ENCODE data around the gene LILRB5.
"Not testable (repeated sequence)": the region's sequence is repeated elsewhere in the genome, so short reads cannot be mapped to it uniquely, and the experiment has no call there.

The LILRB5 gene

GRCh38 chr19:54242646-54243045 lies 14.4 kb downstream of the LILRB5 start, which contains the start of gene LILRA6:
TSS of gene LILRA6 (minus strand) at chr19:54242790.
- not testable (repeated sequence) for DNase-seq (ENCODE audit: low read depth)

DNA sequence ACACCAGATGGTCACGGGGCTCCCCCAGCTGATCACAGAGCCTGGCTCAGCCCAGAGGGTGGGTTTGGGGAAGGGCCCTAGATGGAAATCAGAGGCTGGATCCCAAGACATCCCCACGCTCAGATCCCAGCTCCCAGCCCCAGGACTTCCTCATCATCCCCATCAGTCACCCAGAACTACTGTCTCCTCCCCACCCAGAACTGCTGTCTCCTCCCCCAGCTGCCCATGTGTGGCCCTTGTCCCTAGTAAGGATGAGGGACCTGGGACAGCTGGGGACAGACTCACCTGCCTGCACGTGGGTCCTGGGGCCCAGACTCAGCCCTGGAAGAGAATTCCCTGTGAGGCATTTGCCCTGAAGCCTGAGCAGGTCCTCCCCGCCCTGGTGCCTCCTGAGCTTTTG lies 14.8 kb downstream of the LILRB5 start:
- DNase-seq (ENCODE audit: low read depth), result not testable (repeated sequence)

DNA sequence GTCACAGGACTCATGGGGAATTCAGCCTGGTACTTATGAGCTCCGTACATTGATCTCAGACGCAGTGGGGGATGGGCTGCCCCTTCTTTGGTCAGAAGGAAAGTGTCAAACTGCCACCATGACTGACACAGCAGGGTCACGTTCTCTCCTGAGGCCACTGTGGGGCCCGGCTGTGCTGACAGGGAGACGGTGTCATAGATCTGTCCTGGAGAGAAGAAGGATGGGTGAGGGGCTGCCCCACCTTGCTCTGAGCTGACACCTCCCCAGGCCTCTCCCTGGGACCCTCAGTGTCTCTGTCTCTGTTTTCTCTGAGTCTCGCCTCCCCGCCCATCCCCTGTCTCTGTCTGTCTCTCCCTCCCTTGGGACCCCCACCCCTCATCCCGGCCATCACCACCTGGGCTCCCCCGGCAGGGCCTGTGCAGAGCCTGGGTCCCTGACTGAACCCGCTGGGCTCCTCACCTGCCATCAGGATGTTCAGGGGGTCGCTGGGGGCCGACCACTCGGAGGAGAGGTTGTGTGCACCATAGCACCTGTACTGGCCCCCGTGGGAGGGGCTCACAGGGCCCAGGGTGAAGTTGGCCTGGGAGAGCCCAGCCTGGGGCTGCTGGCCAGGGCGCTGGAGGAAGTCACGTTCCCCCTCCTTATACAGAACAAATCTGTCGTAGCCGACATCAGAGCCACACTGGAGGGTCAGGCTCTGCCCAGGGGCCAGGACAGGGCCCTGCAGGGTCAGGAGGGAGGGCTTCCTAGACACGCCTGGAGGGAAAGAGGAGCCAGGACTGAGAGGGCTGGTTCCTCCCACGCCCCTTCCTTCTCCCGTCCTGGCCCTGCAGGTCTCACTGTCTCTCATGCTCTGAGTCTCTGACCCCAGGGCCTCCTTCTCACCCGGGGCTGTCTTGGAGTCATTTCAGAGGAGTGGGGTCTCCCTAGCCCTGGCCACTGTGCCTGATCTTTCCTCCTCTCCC lies 16.4 kb downstream of the LILRB5 start:
- not testable (repeated sequence) for DNase-seq (ENCODE audit: low read depth)

GRCh38 chr19:54239491-54240371 lies 17.3 kb downstream of the LILRB5 start:
- not testable (repeated sequence) for DNase-seq (ENCODE audit: low read depth)

DNA sequence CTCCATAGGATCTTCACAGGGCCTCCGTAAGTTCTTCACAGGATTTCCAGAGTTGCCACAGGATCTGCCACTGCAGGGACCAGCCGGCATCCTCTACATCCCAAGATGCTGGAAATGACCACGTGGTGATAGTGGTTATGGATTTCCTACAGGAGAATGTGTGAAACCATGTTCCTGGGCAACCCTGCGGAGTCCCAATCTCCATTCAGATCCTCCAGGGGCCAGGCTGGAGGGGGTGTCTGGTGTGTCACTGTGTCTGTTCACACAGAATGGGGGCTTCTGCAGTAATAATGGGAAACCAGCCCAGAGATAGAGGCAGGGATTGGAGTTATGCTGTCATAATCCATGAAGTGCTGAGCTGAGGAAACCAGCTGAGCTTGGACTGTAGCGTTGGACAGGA lies 23.1 kb downstream of the LILRB5 start:
- DNase-seq (ENCODE audit: low read depth), result no peak

DNA sequence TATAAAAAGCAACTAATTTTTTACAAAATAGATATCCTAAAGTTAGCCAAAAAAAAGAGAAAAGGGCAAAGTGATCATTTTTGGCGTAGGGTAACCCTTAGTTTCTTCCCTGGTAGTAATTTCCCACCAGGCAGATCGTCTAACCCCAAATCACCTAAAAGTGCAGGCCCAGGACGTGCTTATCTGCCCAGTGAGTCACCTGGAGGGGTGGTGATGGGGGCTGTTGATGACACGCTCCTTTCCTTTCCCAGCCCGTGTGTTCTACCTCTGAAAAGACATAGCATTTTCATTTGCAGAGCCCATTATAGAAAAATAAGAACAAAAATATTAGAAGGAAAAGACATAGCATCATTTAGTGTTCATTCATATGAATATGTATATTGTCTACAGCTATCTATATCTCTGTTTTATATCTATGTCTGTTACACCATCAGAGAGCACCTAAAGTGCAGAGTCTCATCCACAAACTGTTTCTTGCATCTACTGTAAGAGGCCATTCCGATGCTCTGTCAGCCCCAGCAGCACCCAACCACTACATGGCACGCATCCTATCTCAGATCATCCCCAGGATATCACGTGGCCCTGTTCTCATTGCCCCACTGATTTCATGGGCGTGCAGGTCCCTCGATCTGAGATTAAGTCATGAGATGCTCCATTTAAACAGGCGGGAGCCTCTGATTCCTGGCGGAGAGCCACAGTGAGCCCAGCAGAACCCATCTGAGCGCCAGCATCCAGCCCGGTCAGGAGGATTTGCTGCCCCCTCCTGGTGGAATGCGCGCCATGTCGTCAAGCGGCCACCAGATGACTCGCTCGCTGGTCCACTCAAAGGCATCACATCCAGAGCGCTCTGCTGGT lies 25.8 kb downstream of the LILRB5 start:
- peak; percentile 69 for DNase-seq (ENCODE audit: low read depth)

DNA sequence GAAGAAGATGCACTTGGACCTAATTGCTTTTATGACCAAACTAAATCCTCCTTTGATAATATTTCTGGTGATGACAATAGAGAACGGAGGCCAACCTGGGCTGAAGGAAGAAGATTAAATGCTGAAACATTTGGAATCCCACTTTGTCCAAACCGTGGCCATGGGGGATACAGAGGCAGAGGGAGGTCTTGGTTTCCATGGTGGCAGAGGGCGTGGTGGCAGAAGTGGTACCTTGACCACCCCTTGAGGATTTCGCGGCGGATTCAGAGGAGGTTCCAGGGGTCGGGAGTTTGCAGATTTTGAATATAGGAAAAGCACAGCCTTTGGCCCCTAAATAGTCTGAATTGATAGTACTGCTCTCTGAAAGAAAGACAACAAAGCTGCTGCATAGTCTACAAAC lies 27.0 kb downstream of the LILRB5 start:
- DNase-seq (ENCODE audit: low read depth), result no peak

- no peak for DNase-seq (ENCODE audit: low read depth)
Measured at GRCh38 chr19:54229146-54229545, 27.9 kb downstream of the LILRB5 start.

DNA sequence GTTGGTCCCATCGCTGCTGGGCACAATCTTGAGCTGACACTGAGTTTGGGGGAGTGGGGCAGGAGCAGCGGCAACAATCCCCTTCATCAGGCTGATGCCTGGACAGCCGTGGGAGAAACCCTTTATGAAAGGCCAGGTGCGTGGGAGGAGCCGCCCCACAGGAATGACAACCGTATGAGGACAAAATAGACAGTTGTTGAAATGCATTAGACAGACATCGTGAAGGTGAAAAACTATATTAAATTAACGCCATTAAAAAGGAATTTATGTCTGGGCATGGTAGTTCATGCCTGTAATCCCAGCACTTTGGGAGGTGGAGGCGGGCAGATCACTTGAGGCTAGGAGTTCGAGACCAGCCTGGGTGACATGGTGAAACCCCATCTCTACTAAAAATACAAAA lies 32.5 kb downstream of the LILRB5 start:
- DNase-seq (ENCODE audit: low read depth), result not testable (repeated sequence)

DNA sequence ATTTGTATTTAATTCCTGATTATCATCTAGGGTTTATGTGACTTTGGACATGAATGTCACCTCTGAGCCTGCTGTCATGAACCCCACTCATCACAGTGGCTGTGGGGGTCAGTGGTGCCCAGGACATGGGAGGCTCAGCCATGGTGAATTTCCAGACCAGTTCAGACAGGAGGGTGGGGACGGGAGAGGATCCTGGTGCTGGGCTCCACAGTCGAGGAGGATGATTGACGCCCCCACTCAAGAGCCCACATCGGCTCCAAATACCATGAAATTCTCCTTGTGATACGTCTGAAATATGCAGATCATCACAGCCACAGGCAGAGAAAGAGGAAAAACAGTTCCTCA lies 33.2 kb downstream of the LILRB5 start:
- DNase-seq (ENCODE audit: low read depth), result not testable (repeated sequence)

GRCh38 chr19:54223277-54223936 lies 33.7 kb downstream of the LILRB5 start:
- DNase-seq (ENCODE audit: low read depth), result not testable (repeated sequence)

- not testable (repeated sequence) for DNase-seq (ENCODE audit: low read depth)
Measured at GRCh38 chr19:54222474-54223276, 34.4 kb downstream of the LILRB5 start, which contains the start of gene LILRB3. TSS of gene LILRB3 (minus strand) at chr19:54223007. CDS start at chr19:54222976, 31 bp downstream.

DNA sequence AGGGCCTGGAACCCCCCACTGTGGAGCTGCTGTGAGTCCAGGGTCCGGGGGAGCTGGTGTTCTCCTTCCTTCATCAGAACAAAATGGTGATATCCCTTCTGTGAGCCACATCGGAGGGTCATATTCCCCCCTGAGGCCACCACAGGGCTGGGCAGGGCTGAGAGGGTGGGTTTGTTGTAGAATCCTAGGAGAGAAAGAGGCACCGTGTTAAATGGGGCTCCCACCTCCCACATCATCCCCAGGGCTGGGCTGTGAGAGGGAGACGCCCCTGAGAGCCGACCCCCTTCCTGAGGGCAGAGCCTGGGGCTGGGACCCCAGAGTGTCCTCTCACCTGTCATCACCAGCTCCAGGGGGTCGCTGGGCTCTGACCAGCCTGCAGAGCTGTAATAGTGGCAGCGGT lies 35.1 kb downstream of the LILRB5 start:
- DNase-seq (ENCODE audit: low read depth), result not testable (repeated sequence)

- DNase-seq (ENCODE audit: low read depth), result not testable (repeated sequence)
Measured at GRCh38 chr19:54219702-54220101, 37.4 kb downstream of the LILRB5 start.

DNA sequence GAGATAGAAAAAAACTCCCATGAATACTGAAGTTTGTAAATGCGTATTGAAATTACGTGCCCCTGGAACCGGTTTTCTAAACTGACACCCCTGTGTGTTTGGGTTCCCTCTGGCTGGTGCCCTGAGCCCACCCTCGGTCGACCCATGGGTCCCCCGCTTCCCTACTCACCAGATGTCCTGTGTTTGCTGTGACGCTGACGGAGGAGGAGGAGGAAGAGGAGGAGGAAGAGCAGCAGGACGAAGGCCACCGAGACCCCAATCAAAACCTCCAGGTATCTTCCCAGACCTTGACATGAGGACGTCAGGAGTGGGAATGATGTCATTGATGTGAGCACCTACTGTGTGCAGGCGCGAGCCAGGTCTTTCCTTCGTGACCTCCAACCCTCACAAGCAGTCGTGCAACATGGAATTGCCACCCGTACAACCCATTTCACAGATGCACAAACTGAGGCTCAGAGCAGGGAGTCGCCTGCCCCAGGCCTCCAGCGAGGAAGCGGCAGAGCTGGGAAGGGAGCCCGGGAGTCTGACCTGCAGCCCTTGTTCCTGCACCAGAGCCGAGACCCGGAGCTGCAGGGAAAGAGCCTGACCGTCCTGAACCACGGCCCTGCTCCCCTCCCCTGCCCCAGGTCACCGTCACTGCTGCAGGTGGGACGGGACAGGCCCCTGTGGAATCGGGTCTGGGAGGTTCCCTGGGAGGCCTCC lies 38.0 kb downstream of the LILRB5 start:
- no peak for DNase-seq (ENCODE audit: low read depth)

- DNase-seq (ENCODE audit: low read depth), result no peak
Measured at GRCh38 chr19:54218259-54218658, 38.8 kb downstream of the LILRB5 start.

GRCh38 chr19:54217517-54218247 lies 39.4 kb downstream of the LILRB5 start:
- DNase-seq (ENCODE audit: low read depth), result not testable (repeated sequence)

DNA sequence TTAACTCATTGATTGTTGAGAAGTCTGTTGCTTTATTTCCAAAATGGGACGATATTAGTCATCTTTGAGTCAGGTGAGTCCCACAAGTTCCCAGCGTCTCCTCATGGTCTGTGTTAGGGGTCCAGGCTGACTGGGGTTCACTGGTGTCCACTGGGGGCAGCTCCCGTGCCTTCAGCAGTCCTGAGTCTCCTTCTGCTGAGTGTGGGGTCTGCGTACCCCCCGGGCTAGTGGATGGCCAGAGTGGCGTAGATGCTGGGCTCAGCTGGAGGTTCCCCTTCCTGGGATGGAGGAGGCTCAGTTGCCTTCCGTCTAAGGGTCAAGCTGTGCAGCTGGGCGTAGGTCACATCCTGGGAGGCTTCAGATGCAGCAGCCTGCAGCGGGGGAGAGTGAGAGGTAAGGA lies 40.2 kb downstream of the LILRB5 start:
- DNase-seq (ENCODE audit: low read depth), result no peak

- DNase-seq (ENCODE audit: low read depth), result not testable (repeated sequence)
Measured at GRCh38 chr19:54214734-54215133, 42.3 kb downstream of the LILRB5 start.
